GM21825 (cell line): ENCODE results near the gene SIGLECL1.
"Not testable (repeated sequence)": the region's sequence is repeated elsewhere in the genome, so short reads cannot be mapped to it uniquely, and the experiment has no call there.

Experiments used
- ATAC-seq: cut with Tn5 transposase; IDR thresholded peaks from one replicate; pipeline ENCODE4 v1.9.1; 2021; ENCODE audit warnings: mild to moderate bottlenecking, moderate library complexity; ENCODE audit not compliant: unreplicated experiment

SIGLECL1 gene

GRCh38 chr19:51250786-51251467 is at the start of gene SIGLECL1:
SIGLECL1 (plus strand) TSS chr19:51251080; CDS start chr19:51264073, 12,993 bp downstream.
- ATAC-seq: no peak

GRCh38 chr19:51201712-51202111 is 49.2 kb upstream of the SIGLECL1 start:
- no peak for ATAC-seq

GRCh38 chr19:51203916-51204315 is 47.0 kb upstream of the SIGLECL1 start:
- ATAC-seq: no peak

GRCh38 chr19:51204321-51204720 is 46.6 kb upstream of the SIGLECL1 start:
- no peak for ATAC-seq

GRCh38 chr19:51207747-51208146 is 43.1 kb upstream of the SIGLECL1 start:
- no peak for ATAC-seq

GRCh38 chr19:51210191-51210784 is 40.6 kb upstream of the SIGLECL1 start:
- ATAC-seq: no peak

GRCh38 chr19:51210874-51211361 is 40.0 kb upstream of the SIGLECL1 start:
- not testable (repeated sequence) for ATAC-seq

GRCh38 chr19:51211833-51212232 is 39.0 kb upstream of the SIGLECL1 start:
- ATAC-seq: no peak

GRCh38 chr19:51219307-51219706 is 31.6 kb upstream of the SIGLECL1 start:
- no peak for ATAC-seq

GRCh38 chr19:51219971-51220370 is 30.9 kb upstream of the SIGLECL1 start:
- no peak for ATAC-seq

- ATAC-seq: no peak
Observed at GRCh38 chr19:51220996-51221395, 29.9 kb upstream of the SIGLECL1 start.

GRCh38 chr19:51224163-51224641 is 26.7 kb upstream of the SIGLECL1 start:
- no peak for ATAC-seq

- ATAC-seq: not testable (repeated sequence)
Observed at GRCh38 chr19:51224898-51225393, 25.9 kb upstream of the SIGLECL1 start, which contains the start of gene CD33. CD33 (plus strand) TSS chr19:51225080; CDS start chr19:51225119, 39 bp downstream.

- ATAC-seq: no peak
Observed at GRCh38 chr19:51226067-51226466, 24.8 kb upstream of the SIGLECL1 start.

GRCh38 chr19:51227326-51227725 is 23.6 kb upstream of the SIGLECL1 start:
- ATAC-seq: no peak

- ATAC-seq: no peak
Observed at GRCh38 chr19:51227966-51228365, 22.9 kb upstream of the SIGLECL1 start.

- no peak for ATAC-seq
Observed at GRCh38 chr19:51240866-51241265, 10.0 kb upstream of the SIGLECL1 start.

GRCh38 chr19:51242881-51243630 is 7.8 kb upstream of the SIGLECL1 start:
- no peak for ATAC-seq

- no peak for ATAC-seq
Observed at GRCh38 chr19:51246164-51246552, 4.7 kb upstream of the SIGLECL1 start.

GRCh38 chr19:51247972-51248590 is 2.8 kb upstream of the SIGLECL1 start:
- ATAC-seq: no peak

- ATAC-seq: no peak
Observed at GRCh38 chr19:51251468-51251820, 564 bp downstream of the SIGLECL1 start.
